ENCODE data around the gene MTHFD2. TPM values are rescaled to one million over a fixed set of nuclear protein-coding genes. Genes with fewer than 3 reads are reported as not detected.

The MTHFD2 gene
- total RNA-seq, 1 donor from 2014 or later, result 223 TPM

DNA sequence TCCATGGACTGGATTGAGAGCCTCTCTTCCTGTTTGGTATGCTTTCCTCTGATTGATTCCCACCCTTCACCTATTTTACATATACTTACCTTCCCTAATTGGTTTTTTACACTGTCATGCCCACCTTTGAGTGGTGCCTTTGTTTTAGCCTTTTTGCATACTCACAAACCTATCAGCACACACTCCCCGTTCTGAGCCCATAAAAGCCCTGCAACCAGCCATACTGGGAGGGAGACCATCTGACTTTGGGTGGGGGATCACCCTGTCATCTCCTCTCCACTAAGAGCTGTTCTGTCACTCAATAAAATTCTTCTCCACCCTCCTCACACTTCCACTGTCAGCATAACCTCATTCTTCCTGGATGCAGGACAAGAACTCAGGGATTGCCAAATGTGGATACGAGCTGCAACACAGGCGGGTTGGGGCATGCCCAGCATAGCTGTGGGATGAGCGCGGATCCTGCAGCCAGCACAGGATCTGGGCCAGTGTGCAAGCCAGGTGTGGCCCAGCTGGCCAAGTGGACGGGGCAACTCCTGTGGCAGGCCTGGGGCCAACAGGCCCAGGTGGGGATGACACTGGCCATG, 10.3 kb upstream of the MTHFD2 start:
- peaks cover 34% of the 10 kb centered on the region for H3K27me3 Mint-ChIP-seq (ENCODE audit: unreplicated experiment)
- H3K36me3 Mint-ChIP-seq (ENCODE audit: unreplicated experiment), result no peaks in the 10 kb centered on the region
- TF ChIP-seq, protein P1, sequence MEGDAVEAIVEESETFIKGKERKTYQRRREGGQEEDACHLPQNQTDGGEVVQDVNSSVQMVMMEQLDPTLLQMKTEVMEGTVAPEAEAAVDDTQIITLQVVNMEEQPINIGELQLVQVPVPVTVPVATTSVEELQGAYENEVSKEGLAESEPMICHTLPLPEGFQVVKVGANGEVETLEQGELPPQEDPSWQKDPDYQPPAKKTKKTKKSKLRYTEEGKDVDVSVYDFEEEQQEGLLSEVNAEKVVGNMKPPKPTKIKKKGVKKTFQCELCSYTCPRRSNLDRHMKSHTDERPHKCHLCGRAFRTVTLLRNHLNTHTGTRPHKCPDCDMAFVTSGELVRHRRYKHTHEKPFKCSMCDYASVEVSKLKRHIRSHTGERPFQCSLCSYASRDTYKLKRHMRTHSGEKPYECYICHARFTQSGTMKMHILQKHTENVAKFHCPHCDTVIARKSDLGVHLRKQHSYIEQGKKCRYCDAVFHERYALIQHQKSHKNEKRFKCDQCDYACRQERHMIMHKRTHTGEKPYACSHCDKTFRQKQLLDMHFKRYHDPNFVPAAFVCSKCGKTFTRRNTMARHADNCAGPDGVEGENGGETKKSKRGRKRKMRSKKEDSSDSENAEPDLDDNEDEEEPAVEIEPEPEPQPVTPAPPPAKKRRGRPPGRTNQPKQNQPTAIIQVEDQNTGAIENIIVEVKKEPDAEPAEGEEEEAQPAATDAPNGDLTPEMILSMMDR (IDR thresholded peaks at IDR 0.05), result no peak
- DNase-seq (ENCODE audit: extremely low spot score, unreplicated experiment), result peak; percentile 77
- H3K4me3 Mint-ChIP-seq (ENCODE audit: unreplicated experiment), result no peak overlapping the region
- no peaks in the 10 kb centered on the region for H3K4me1 Mint-ChIP-seq (ENCODE audit: unreplicated experiment)
- H3K9me3 Mint-ChIP-seq (ENCODE audit: unreplicated experiment), result no peaks in the 10 kb centered on the region
- H3K27ac Mint-ChIP-seq (ENCODE audit: unreplicated experiment), result no peak overlapping the region

DNA sequence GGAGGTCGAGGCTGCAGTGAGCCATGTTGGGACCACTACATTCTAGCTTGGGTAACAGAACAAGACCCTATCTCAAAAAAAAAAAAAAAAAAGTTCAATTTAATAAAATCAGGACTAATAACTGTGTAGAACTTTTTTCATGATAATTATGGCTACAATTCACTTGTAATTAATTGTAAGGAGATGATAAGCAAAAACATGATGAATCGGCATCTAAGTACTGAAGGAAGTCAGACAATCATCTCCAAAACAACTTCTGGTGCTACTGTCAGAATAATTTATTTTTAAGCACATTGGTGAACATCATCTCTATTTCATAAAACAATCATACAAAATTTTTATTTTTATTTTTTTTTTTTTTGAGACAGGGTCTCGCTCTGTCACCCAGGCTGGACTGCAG, 9.7 kb upstream of the MTHFD2 start:
- no peak for DNase-seq (ENCODE audit: extremely low spot score, unreplicated experiment)
- Mint-ChIP-seq H3K4me1 (ENCODE audit: unreplicated experiment) (no peaks in the 10 kb centered on the region), H3K4me3 (ENCODE audit: unreplicated experiment) (no peak overlapping the region), H3K9me3 (ENCODE audit: unreplicated experiment) (no peaks in the 10 kb centered on the region), H3K27ac (ENCODE audit: unreplicated experiment) (no peak overlapping the region), H3K27me3 (ENCODE audit: unreplicated experiment) (peaks cover 34% of the 10 kb centered on the region), H3K36me3 (ENCODE audit: unreplicated experiment) (no peaks in the 10 kb centered on the region)
- TF ChIP-seq, protein P1 (IDR thresholded peaks at IDR 0.05), result no peak

DNA sequence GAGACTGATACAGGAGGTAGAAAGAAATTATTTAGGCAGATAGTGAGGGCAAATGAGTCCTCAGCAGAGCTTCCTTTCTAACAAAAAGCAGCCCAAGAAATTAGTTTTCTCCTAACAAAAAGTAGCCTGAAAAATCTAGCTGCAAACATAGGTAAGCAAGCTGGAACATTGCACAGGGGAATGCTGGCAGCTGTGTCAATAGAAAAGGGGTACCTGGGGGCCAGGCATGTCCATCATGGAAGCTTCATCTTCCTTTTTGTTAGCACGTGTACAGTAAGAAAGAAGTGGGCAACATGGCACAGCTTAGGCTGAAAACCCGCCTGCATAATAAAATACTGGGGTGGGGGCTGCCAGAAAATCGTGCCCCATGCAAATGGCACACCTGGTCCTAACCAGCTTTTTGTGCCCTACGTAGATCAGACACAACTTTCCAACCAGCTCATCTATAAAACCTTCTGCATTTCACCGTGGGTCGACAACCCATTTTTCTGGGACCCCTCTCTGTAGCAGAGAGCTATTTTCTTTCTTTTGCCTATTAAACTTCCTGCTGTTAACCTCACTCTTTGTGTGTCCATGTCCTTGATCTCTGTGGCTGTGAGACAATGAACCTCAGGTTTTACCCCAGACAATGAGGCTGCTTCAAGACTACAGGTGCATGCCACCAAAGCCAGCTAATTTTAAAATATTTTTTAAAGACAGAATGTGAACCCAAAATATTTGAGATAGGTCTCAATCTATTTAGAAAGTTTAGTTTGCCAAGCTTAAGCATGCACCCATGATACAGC, 6.6 kb upstream of the MTHFD2 start:
- TF ChIP-seq, protein P1 (IDR thresholded peaks at IDR 0.05), result no peak
- peaks cover 24% of the 10 kb centered on the region for H3K27me3 Mint-ChIP-seq (ENCODE audit: unreplicated experiment)
- H3K9me3 Mint-ChIP-seq (ENCODE audit: unreplicated experiment), result no peaks in the 10 kb centered on the region
- no peak overlapping the region for H3K4me3 Mint-ChIP-seq (ENCODE audit: unreplicated experiment)
- no peak for DNase-seq (ENCODE audit: extremely low spot score, unreplicated experiment)
- H3K27ac Mint-ChIP-seq (ENCODE audit: unreplicated experiment), result no peak overlapping the region
- no peaks in the 10 kb centered on the region for H3K36me3 Mint-ChIP-seq (ENCODE audit: unreplicated experiment)
- H3K4me1 Mint-ChIP-seq (ENCODE audit: unreplicated experiment), result no peaks in the 10 kb centered on the region

DNA sequence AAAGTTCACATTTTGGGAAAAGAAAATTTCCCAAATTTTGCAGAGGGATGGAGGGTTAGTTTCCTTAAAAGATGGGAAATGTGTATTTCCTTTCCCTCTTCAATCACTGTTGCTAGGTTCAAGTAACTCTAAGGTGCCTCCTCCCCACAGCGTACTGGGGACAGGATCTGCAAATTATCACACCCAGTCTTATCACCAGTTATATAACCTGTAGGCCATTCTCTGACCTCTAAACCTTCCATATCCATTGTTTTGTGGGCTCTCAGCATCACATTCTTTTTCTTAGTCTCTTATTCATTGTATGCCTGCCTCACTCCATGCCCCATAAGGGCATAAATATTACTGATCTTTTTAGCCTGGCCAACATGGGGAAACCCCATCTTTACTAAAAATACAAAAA, 3.6 kb upstream of the MTHFD2 start:
- Mint-ChIP-seq H3K27ac (ENCODE audit: unreplicated experiment) (no peak overlapping the region), H3K27me3 (ENCODE audit: unreplicated experiment) (peaks cover 22% of the 10 kb centered on the region), H3K36me3 (ENCODE audit: unreplicated experiment) (peaks cover 2% of the 10 kb centered on the region), H3K4me3 (ENCODE audit: unreplicated experiment) (no peak overlapping the region), H3K4me1 (ENCODE audit: unreplicated experiment) (peaks cover 8% of the 10 kb centered on the region), H3K9me3 (ENCODE audit: unreplicated experiment) (no peaks in the 10 kb centered on the region)
- no peak for DNase-seq (ENCODE audit: extremely low spot score, unreplicated experiment)
- TF ChIP-seq, protein P1 (IDR thresholded peaks at IDR 0.05), result no peak

DNA sequence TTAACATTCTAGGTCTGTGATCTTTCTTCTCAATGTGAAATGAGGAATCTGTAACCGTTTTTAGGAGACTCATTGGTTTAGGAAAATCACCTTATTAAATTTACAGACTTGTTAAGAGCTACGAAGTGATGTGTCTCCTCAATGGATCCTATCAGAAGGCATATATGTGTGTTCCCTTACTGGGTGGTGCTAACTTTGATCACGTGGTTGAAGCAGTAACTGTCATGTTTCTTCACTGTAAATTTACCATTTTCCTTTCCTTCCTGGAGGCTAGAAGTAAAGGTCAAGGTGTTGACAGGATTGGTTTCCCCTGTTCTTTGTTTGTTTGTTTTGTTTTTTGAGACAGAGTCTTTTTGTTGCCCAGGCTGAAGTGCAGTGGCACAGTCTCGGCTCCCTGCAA, 1.4 kb upstream of the MTHFD2 start:
- TF ChIP-seq, protein P1 (IDR thresholded peaks at IDR 0.05), result no peak
- peaks cover 2% of the 10 kb centered on the region for H3K36me3 Mint-ChIP-seq (ENCODE audit: unreplicated experiment)
- H3K27me3 Mint-ChIP-seq (ENCODE audit: unreplicated experiment), result peaks cover 9% of the 10 kb centered on the region
- H3K4me3 Mint-ChIP-seq (ENCODE audit: unreplicated experiment), result no peak overlapping the region
- peaks cover 28% of the 10 kb centered on the region for H3K4me1 Mint-ChIP-seq (ENCODE audit: unreplicated experiment)
- DNase-seq (ENCODE audit: extremely low spot score, unreplicated experiment), result no peak
- no peaks in the 10 kb centered on the region for H3K9me3 Mint-ChIP-seq (ENCODE audit: unreplicated experiment)
- no peak overlapping the region for H3K27ac Mint-ChIP-seq (ENCODE audit: unreplicated experiment)
